GM06990 (cell line): ENCODE data around the gene CPNE2.
"Not testable (repeated sequence)": the region's sequence is repeated elsewhere in the genome, so short reads cannot be mapped to it uniquely, and the experiment has no call there.

ENCODE experiments used
- DNase-seq: peaks from one replicate; pipeline ENCODE4 v3.0.0-alpha.2; 2011; ENCODE audit not compliant: insufficient read length; ENCODE audit errors: extremely low read depth
- H3K27me3 ChIP-seq: replicated peaks from 2 replicates; pipeline ENCODE4 v1.6.0; 2011; ENCODE audit warnings: low read length; ENCODE audit not compliant: control insufficient read depth, insufficient read depth
- H3K36me3 ChIP-seq: 2 replicates; pipeline ENCODE4 v1.5.1; 2011; ENCODE audit warnings: low read length; ENCODE audit not compliant: control insufficient read depth, insufficient read depth
- H3K4me3 ChIP-seq: replicated peaks from 2 replicates; pipeline ENCODE4 v1.5.1; 2011; ENCODE audit warnings: low read depth, mild to moderate bottlenecking, control low read depth, low read length
- TF ChIP-seq, protein P1 (sequence below): IDR thresholded peaks from 2 replicates; pipeline ENCODE4 v1.5.1; 2011; ENCODE audit warnings: low read length, control low read depth, mild to moderate bottlenecking, inconsistent platforms; ENCODE audit not compliant: insufficient read depth, poor library complexity, severe bottlenecking

CPNE2 gene

DNA sequence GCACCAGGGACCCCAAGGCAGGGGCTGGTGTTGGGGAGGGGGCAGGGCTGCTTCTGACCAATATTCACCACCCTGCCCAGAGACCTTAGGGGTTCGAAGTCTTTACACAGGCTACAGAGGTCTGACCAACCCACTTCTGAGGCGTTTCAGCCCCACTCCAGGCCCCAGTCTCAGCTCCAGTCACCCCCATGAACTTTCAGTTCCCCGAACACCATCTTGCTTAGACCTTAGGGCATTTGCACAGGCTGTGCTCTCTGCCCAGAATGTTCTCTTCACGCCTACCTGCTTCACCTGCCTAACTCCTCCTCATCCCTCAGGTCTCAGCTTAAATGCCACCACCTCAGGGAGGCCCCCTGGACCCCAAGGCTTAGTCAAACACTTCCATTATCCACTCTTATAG lies 25.8 kb upstream of the CPNE2 start:
- TF ChIP-seq, protein P1, sequence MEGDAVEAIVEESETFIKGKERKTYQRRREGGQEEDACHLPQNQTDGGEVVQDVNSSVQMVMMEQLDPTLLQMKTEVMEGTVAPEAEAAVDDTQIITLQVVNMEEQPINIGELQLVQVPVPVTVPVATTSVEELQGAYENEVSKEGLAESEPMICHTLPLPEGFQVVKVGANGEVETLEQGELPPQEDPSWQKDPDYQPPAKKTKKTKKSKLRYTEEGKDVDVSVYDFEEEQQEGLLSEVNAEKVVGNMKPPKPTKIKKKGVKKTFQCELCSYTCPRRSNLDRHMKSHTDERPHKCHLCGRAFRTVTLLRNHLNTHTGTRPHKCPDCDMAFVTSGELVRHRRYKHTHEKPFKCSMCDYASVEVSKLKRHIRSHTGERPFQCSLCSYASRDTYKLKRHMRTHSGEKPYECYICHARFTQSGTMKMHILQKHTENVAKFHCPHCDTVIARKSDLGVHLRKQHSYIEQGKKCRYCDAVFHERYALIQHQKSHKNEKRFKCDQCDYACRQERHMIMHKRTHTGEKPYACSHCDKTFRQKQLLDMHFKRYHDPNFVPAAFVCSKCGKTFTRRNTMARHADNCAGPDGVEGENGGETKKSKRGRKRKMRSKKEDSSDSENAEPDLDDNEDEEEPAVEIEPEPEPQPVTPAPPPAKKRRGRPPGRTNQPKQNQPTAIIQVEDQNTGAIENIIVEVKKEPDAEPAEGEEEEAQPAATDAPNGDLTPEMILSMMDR = no peak
- Histone ChIP-seq H3K36me3 (peaks cover 12% of the 10 kb centered on the region), H3K4me3 (no peak overlapping the region), H3K27me3 (no peaks in the 10 kb centered on the region)
- DNase-seq = no peak

DNA sequence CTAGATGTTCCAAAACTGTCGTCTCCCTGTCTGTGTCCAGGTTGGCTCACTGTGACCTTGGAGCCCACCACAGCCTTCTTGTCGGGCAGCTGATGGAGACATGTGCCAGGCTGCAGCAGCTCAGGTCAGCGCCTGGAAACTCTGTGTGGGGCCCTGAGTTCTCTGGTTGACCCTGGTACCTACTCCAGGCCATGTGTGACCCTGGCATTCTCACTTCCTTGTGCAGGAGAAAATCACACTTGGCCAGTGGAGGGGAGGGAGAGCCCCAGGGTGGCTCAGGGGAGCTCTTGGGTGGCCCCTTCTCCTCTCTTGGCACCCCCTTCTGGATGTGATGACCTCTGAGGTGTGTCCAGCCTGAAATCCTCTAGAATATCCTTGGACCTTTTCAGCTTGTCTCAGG lies 25.0 kb upstream of the CPNE2 start:
- Histone ChIP-seq H3K4me3 (no peak overlapping the region), H3K27me3 (no peaks in the 10 kb centered on the region), H3K36me3 (peaks cover 16% of the 10 kb centered on the region)
- TF ChIP-seq, protein P1 = no peak
- no peak for DNase-seq

DNA sequence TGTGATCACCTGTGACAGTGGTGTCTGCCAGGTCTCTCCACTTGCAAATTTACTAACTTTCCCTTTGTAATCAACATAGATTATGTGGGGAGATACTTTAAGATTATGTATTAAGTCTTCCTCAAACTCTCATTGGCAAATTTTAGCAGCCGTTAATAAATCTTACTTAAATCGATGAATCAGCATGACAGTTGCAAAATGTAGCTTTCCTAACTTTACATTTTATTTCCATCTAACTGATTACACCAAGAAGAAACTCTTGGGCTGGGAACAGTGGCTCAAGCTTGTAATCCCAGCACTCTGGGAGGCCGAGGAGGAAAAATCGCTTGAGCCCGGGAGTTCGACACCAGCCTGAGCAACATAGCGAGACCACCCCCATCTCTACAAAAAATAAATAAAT lies 23.3 kb upstream of the CPNE2 start:
- H3K4me3 ChIP-seq = no peak overlapping the region
- H3K36me3 ChIP-seq = peaks cover 16% of the 10 kb centered on the region
- TF ChIP-seq, protein P1 = no peak
- no peak for DNase-seq
- H3K27me3 ChIP-seq = no peaks in the 10 kb centered on the region

DNA sequence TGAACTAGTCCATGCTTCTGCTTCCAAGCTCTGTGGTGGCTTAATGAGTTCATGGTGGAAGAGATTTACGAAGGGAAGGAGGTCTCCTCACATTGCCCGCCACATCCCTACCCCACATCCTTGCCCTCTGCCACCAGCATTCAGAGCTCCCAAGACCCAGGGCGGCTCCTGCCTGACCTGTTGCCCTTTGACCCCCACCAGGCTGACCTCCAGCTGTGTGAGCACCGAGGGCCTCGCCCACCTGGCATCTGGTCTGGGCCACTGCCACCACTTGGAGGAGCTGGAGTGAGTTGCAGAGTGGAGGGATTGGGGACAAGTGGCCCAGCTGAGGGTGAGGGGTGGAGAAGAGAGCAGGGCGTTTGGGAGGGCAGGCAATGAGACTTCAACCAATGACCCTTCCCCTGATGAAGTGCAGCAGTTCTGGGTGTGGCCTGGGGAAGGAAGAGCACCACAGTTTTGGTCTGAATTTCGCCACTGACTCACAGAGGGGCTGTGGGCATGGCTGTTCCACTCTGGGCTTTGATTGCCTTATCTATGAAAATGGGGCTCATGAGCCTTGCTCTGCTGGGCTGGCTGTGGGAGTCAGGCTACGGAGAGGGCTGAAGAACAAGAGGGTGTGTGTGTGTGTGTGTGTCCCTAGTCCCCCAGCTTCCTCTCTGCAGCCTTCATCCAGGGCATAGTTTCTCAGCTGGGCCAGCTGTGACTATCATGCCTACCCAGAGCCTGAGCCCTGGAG lies 22.6 kb upstream of the CPNE2 start:
- Histone ChIP-seq H3K36me3 (peaks cover 20% of the 10 kb centered on the region), H3K4me3 (no peak overlapping the region), H3K27me3 (no peaks in the 10 kb centered on the region)
- TF ChIP-seq, protein P1 = no peak
- no peak for DNase-seq

DNA sequence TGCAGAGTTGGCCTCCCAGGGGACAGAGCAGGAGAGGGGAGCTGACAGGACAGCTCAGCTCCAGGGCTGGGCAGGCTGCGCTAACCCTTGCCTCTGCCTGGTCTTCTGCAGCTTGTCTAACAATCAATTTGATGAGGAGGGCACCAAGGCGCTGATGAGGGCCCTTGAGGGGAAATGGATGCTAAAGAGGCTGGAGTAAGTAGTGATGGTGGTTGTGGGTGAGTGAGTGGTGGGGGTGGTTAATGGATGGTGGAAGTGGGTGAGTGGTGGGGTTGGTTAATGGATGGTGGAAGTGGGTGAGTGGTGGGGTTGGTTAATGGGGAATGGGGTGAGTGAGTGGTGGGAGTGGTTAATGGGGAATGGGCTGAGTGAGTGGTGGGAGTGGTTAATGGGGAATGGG lies 22.0 kb upstream of the CPNE2 start:
- Histone ChIP-seq H3K27me3 (no peaks in the 10 kb centered on the region), H3K36me3 (peaks cover 18% of the 10 kb centered on the region), H3K4me3 (no peak overlapping the region)
- TF ChIP-seq, protein P1 = no peak
- no peak for DNase-seq

DNA sequence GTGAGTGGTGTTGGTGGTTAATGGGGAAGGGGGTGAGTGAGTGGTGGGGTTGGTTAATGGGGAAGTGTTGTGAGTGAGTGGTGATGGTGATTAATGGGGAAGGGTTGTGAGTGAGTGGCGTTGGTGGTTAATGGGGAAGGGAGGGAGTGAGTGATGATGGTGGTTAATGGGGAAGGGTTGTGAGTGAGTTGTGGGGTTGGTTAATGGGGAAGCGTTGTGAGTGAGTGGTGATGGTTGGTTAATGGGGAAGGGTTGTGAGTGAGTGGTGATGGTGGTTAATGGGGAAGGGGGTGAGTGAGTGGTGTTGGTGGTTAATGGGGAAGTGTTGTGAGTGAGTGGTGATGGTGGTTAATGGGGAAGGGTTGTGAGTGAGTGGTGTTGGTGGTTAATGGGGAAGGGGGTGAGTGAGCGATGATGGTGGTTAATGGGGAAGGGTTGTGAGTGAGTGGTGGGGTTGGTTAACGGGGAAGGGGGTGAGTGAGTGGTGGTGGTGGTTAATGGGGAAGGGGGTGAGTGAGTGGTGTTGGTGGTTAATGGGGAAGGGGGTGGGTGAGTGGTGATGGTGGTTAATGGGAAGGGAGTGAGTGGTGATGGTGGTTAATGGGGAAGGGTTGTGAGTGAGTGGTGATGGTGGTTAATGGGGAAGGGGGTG lies 21.2 kb upstream of the CPNE2 start:
- H3K4me3 ChIP-seq, H3K27me3 ChIP-seq, DNase-seq: not testable (repeated sequence)
- peaks cover 17% of the 10 kb centered on the region for H3K36me3 ChIP-seq
